Activated CD8-positive, alpha-beta memory T cell treated with anti-CD3 and anti-CD28 coated beads for 1 hour (primary cell): ENCODE measurements around the gene PCIF1.

Experiments used
- DNase-seq, 2 donors: peaks; one replicate each; pipeline ENCODE4 v3.0.0-alpha.2; 2020; ENCODE audit warnings: low read depth in 1 of 2; ENCODE audit errors: extremely low read depth in 1 of 2

PCIF1 gene

GRCh38 chr20:45964006-45964400 is 29.5 kb downstream of the PCIF1 start:
- no peak for DNase-seq

- no peak for DNase-seq
Measured at GRCh38 chr20:45965169-45966002, 30.9 kb downstream of the PCIF1 start.

GRCh38 chr20:45967551-45968080 is 33.1 kb downstream of the PCIF1 start:
- DNase-seq = no peak

GRCh38 chr20:45968081-45968671 is 33.7 kb downstream of the PCIF1 start:
- no peak for DNase-seq

GRCh38 chr20:45968801-45969711 is 34.6 kb downstream of the PCIF1 start:
- no peak for DNase-seq

GRCh38 chr20:45969712-45970634 is 35.5 kb downstream of the PCIF1 start:
- no peak for DNase-seq

DNA sequence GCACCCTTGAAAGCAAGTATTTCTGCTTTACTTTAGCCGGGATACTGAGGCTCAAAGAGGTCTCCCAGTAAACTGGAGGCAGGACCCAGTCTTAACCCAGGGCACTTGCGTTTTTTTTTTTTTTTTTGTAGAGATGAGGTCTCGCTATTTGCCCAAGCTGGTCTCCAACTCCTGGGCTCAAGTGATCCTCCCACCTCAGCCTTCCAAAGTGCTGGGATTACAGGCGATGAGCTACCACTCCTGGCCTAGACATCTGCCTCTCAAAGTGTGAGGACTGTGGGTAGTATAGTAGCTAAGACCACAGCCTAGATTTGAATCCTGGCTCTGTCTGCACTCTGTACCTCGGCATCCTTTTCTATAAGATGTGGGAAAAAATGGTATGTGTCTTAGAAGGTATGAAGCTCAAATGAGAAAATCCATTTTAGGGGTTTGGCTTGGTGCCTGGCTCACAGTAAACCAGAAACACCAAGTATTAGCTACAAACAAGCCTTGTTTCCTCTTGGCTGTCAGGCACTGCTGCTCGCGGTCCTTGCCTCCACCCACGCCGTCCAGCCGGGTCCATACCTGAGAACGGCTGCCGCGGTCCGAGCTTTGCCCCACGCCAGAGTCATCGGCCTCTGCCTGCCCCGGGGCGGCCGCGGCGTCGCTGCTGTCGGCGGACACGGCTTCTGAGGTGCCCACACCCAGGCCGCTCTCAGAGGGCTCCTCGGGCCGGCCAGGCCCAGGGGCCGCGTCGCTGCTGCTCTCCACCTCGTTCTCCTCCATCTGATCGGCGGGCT is 36.4 kb downstream of the PCIF1 start:
- no peak for DNase-seq

GRCh38 chr20:45971425-45971674 is 36.9 kb downstream of the PCIF1 start:
- DNase-seq = no peak

- DNase-seq = peak; percentile 84 to 90
Measured at GRCh38 chr20:45971675-45972499, 37.4 kb downstream of the PCIF1 start, which contains the start of gene ZNF335. ZNF335 (minus strand) TSS chr20:45972203; CDS start chr20:45971410, 793 bp downstream.

- no peak for DNase-seq
Measured at GRCh38 chr20:45972500-45973183, 38.2 kb downstream of the PCIF1 start.

DNA sequence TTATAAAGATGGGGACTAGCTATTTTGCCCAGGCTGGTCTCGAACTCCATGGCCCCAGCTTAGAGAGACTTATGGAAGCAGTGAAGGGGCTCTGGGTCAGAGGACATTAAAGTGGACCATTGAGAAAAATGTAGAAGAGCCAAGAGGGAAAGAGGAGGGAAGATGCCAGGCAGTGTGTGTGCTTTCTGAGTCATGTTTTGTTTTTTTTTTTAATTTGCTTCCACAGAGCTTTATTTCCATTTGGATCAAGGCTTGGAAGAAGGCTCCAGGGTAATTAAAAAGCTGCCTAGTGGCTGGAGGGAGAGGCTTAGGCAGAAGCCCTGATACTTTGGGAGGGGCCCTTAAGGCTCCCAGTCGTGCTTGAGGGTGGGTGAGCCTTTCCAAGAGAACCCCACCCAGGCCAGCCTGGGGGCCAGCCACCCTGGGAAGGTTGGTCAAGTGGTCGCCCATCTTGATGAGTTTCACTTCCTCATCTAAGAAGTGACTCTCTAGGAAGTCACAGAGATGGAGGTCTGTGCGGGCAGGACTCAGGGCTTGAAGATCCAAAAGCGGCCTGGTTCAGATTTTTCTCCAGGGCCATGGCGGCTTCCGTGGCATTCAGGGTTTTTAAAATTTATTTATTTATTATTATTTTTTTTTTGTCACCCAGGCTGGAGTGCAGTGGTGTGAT is 40.5 kb downstream of the PCIF1 start:
- no peak for DNase-seq

DNA sequence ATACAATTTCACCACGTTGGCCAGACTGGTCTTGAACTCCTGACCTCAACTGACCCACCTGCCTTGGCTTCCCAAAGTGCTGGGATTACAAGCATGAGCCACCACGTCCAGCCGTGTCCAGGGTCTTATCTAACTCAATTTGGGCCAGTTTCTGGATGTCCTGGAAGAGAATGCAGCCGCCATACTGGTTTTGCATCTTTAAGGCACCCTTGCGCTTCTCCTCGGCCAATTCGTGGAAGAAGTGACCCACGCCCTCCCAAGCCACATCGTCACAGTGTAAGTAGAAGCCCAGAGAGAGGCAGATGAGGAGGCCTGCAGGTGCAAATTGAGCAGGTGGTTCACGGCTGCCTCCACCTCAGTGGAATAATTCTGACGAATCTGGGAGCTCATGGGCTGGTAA is 41.2 kb downstream of the PCIF1 start:
- DNase-seq = no peak

GRCh38 chr20:45976086-45976485 is 41.6 kb downstream of the PCIF1 start:
- DNase-seq = no peak

DNA sequence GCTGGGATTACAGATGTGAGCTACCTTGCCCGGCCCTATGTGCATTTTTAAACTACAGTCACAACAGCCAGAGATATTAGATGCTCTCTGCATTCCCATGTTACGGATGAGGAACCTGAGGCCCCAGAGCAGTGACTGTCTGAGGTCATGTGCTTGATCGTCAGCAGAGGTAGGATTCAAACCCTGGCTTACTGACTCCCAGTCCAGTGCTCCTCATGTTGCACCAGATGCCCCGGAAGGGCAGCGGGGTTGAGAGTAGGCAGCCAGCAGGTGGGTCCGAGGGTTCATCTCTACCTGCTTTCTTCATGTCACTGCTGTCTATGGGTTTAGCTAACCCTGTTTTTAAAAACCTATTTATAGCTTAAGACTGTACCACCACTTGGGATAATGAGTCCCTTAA is 46.8 kb downstream of the PCIF1 start:
- DNase-seq = no peak

DNA sequence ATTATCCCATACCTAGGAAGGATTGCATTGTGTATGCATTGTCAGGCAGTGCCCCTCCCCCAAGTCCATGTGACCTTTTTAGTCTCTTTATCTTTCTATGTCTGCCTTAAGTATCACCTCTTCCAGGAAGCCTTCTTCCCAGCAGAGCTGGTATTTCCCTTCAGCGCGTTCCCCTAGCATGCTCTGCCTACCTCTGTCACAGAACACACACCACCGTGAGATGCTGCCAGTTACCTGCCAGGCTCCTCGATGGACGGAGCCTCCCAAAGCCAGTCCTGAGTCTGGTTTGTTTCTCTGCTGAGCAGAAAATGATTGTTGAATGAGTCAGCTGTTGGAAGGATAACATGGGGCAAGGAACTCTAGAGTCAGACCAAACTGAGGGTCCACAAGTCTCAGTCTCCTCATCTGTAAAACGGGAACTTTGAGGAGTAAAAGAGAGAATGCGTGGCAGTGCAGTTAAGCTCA is 48.8 kb downstream of the PCIF1 start:
- DNase-seq = no peak

DNA sequence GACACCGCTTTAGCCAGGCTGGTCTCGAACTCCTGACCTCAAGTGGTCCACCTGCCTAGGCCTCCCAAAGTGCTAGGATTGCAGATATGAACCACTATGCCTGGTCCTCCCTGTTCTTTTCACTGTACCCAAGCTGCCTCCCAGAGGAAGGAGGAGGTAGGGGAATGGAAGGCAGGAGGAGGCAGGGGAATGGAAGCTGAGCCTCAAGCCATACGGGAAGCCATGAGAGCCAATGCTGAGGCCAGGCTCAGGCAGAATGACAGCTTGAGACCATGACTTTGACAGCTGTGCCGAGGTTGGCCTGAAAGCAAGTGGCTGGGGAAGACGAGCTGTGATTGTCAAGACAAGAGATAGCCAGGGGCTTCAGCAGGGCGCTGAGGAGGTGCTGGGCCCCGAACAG is 51.1 kb downstream of the PCIF1 start:
- DNase-seq = no peak

- DNase-seq = peak; percentile 46 to 70
Measured at GRCh38 chr20:45987108-45987780, 52.8 kb downstream of the PCIF1 start.
